IPS-NIHi7 (cell line): ENCODE data around the gene ARHGEF10L.

ENCODE experiments used
- DNase-seq: peaks from one replicate; pipeline ENCODE4 v3.0.0; 2012; ENCODE audit warnings: mixed read lengths; ENCODE audit errors: extremely low spot score

The ARHGEF10L gene

GRCh38 chr1:17658837-17659236, 119.3 kb downstream of the ARHGEF10L start:
- no peak for DNase-seq

DNA sequence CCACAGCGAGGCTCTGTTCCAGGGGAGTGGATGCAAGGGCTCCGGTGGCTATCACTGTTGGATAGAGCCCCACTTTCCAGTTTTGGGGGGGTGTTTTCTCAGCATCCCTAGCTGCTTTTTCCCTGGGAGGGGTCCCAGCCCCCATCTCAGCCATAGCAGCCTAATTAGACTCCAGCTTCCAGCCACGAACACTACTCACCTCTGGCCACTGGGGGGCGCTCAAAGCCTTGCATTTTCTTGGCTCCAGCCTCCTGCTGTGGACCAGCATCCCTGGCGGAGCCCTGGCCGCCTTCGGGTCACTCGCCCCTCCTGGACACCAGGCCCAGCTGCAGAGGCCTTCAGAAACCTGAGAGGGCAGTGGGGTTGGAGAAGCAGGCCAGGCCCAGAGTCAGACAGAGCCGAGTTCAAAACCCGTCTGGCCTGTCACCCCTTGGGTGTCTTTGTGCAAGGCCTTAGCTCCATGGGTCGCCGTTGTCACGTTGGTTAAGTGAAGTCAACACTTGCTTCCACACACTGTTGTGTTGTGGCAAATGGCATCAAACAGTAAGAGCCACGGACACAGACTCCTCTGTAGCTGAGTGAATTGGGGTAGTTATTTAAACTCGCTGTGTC, 122.2 kb downstream of the ARHGEF10L start:
- peak; percentile 95 for DNase-seq

- no peak for DNase-seq
Observed at GRCh38 chr1:17662296-17662695, 122.8 kb downstream of the ARHGEF10L start.

DNA sequence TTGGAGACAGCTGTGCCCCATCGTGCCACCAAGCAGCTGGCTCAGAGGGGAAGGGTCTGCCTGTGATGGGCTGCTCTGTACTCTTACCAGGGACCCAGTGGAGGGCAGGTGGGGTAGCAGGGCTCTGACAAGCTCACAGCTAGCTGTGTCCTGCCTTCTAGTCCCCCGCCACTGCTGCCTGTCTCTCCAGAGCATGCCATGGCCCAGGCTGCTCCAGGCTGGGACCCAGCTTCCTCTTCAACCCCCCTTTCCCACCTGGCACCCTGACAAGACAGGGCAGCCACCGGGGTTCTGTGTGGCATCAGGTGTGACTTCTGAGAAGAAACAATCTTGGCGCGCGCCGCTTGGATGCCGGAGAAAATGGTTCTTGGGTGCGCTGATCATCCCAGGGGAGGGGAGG, 123.3 kb downstream of the ARHGEF10L start:
- DNase-seq = no peak

DNA sequence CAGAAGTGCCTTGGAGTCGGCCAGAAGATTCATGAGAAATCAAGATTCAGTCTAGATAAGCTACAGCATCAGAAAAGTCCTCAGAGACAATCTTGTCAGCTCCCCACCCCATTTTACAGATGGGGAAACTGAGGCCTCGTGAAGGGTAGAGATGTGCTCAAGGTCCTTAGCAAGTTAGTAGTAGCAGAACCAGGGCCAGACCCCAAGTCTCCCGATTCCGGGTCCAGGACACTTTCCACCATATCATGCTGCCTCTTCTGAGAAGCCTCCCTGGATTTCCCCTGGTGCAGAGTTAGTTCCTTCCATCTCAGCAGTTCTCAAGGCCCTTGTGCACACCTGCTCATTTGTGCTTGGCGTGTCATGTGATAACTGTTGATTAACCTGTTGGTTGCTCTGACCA, 124.1 kb downstream of the ARHGEF10L start:
- DNase-seq = no peak

DNA sequence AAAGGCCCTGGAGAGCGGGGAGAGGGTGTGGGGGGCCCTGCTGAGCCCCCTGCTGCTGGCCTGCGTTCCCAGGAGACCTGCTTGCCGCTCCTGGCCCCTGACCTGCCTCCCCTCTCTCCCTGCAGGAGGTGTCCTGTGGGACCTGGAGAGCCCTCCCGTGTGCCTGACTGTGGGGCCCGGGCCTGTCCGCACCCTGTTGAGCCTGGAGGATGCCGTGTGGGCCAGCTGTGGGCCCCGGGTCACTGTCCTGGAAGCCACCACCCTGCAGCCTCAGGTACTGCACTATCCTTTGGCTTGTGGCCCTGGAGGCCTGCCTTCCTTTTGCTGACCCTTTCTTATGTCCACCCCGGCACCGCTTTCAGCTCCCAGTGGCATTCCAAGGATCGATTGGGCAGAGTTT, 124.8 kb downstream of the ARHGEF10L start:
- no peak for DNase-seq

DNA sequence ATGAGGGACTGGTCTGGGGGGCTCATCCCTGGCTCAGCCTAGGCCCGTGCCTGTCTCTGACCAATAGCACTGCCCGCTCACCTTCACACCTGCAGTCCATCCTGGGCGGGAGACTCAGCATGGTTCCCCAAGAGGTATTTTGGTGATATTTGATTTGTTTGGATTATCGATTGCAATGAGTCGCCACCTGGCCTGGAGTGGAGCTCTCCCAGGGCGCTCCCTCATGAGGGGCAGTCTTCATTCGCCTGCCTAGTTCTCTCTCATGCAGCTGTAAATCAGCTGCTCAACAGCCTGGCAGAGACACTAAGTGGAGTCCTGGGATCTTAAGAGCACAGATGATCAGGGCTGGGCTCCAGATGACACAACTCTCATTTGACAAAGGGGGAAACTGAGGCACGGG, 125.6 kb downstream of the ARHGEF10L start:
- no peak for DNase-seq

- DNase-seq = no peak
Observed at GRCh38 chr1:17665950-17666720, 126.6 kb downstream of the ARHGEF10L start.

DNA sequence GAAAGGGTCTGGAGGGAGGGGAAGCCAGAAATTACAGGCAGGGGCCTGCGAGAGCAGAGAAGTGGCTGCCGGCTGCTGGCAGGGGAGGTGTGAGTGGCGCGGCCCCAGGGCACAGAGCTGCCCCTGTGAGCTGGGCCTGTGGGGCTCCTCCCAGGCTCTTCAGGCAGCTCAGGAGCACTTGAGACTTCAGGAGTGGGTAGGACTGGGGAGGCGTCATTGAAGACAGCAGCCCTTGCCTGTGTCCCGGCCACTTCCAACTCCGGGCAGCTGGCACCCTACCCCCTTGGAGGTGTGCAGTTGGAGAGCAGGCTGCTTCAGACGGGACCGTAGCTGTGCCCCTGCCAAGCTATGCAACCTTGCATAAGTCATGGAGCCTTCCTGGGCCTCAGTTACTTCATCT, 128.1 kb downstream of the ARHGEF10L start:
- no peak for DNase-seq

DNA sequence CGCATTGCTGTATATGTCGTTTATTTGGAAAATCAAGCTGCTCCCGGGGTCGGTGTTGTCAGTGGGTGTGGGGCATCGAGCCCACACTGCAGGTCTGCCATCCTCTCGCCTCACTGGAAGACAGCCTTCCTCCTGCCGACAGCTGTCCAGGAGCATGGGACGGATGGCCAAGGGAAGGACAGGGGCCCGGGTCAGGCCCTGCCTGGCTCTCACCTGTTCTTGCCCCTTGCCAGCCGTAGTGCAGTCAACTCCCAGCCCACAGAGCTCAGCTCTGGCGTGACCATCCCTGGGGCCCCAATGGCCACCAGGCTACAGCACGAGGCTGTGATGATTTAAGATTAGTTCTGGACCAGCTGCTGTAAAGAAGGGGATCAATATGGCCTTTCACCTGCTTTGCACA, 128.7 kb downstream of the ARHGEF10L start:
- DNase-seq = no peak

DNA sequence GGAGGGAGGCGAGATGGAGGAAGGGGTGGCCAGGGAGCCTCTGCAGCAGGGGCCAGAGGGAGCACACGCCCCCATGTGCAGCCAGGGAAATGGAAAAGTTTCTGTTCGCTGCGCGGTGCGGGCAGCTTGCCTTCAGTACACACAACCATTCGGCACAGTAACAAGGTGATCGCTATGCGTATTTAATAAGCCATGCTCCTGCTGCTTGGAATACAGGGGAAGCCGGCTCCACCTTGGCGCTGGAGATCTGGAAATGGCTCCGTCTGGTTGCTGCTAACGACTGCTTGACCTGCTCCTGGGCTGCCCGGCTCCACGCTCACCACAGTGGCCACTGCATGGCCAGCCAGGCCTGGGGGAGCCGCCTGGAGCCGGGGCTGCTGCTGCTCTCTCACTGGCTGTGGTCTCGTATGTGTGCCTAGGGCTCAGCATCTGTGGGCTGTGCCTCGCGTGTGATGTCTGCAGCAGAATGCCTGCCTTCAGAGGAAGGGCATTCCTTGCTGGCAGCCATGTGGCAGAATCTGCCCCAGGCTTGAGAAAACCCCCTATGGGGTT, 129.2 kb downstream of the ARHGEF10L start:
- no peak for DNase-seq

DNA sequence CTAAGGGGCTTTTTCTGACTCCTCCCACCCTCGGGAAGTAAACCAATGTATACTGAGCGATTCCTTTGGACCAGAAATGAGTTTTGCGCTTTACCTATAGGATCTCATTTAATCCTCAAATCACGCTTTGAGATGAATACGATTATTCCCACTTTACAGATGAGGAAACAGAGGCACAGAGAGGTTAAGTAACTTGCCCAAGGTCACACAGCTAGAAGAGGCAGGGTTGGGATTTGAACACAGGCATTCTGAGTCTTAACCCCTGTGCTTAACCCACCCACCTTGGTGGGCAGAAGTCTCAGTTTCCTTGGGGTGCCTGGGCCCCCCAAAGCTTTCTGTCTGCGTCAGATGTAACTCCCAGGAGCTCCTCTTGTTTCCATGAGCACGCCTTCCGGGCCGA, 129.8 kb downstream of the ARHGEF10L start:
- DNase-seq = no peak

DNA sequence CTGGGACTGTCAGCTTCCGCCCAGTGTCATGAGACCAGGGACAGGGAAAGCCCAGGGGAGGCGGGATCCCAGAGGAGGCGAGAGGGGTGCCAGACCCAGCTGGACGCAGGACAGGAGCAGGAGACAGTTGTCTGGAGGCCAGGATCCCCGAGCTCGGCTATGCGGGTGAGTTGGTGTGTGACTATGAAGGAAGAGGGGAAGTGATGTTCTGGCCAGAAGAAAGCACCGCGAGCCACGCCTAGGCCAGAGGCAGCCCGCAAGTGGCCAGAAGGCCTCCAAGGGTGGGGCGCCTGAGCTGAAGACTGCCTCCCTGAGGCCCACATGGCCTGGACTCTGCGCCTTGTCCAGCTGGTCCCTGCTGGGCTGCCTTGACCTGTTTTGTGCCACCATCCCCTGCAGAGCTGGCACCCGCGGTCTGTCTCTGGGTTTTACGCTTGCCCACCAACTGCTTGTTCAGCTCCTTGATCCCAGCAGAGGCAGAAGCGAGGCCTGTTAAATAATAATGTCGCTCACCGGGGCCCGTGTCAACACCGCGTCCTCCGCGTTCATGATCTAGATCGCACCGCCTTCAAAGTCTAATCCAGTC, 130.5 kb downstream of the ARHGEF10L start:
- DNase-seq = no peak

GRCh38 chr1:17670587-17671313, 131.3 kb downstream of the ARHGEF10L start:
- no peak for DNase-seq

DNA sequence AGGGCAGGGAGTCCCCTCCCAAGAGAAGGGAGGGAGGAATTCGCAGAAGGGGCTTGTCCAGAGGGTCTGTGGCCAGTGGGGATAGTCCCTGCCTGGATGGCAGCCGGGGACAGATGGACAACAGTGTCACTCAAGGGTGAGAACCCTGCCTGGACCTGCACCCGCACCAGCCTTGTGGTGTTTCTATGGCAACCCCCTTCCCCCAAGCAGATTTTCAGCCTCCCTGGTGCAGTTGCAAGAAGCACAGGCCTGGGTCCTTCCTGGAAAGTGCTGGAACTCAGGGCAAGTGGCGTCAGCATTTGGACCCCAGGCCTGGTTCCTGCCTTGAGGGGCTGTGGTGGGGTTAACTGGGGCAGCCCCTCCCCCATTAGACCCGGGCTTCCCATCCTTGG, 131.8 kb downstream of the ARHGEF10L start:
- DNase-seq = no peak

GRCh38 chr1:17671741-17672140, 132.2 kb downstream of the ARHGEF10L start:
- peak; percentile 30 for DNase-seq

- DNase-seq = no peak
Observed at GRCh38 chr1:17672226-17672625, 132.7 kb downstream of the ARHGEF10L start.

DNA sequence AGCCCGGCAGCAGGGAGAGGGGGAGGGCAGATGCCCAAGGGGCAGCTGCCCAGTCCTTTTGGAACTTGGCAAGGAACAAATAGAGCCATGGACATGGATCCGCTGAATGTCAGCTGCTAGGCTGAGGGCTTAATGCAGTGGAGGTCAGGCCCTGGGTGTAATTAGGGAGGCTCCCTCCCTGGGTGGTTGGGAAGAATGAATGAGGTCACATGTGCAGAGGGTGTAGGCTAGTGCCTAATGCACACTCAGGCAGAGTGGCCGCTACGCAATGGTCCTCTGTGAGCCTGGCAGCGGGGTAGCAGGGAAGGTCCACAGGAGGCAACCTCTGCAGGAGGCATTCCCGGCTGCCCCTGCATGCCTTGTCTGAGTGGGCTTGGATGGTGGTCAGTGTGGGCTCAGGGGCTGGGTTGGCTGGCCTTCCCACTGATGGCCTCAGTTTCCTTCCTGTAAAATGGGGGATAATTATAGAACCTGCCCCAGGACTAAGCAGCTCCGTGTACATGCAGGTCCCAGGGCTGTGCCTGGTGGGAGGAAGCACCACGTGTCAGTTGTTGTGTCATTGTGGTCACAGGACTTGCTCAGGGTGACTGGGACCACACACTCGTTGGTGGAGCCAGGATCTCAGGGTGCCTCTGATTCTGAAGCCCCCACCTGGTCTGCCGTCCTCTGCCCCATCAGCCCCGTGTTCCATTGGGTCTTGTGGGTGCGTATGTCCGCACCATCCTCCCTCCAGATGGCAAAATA, 134.0 kb downstream of the ARHGEF10L start:
- DNase-seq = no peak

- DNase-seq = no peak
Observed at GRCh38 chr1:17674726-17675500, 135.4 kb downstream of the ARHGEF10L start.

DNA sequence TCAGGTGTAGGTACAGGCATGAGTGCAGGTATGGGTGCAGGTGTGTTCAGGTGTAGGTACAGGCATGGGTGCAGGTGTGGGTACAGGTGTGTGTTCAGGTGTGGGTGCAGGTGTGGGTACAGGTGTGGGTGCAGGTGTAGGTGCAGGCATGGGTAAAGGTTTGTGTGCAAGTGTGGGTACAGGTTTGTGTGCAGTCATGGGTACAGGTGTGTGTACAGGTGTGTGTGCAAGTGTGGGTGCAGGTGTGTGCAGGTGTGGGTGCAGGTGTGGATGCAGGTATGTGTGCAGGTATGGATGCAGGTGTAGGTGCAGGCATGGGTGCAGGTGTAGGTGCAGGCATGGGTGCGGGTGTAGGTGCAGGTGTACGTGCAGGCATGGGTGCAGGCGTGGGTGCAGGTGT, 136.2 kb downstream of the ARHGEF10L start:
- DNase-seq = no peak
